Left colon (tissue), 2 donors: Measurements from ENCODE around the gene CDH23. TPM values are rescaled to one million over a fixed set of nuclear protein-coding genes. Genes with fewer than 3 reads are reported as not detected.

Experiments
- ATAC-seq: fragments of 200-7000 bp; cut with Tn5 transposase; one replicate; pipeline ENCODE4 v1.9.1; 2020; ENCODE audit warnings: mild to moderate bottlenecking, moderate library complexity
- DNase-seq, 2 donors: peaks; one replicate each; pipeline ENCODE4 v3.0.0-alpha.2; 2020
- intact Hi-C, 2 donors: fragments of 100-400 bp; cut with DNase I in 1 of 2; cut with micrococcal nuclease in 1 of 2; formaldehyde crosslinking; loops; one replicate each; pipeline versions ENCODE4 v1.11.2 to v1.14.0; 2022; cut with DNase I, micrococcal nuclease
- total RNA-seq, 2 donors: library from RNA; stranded (reverse); fragmentation: NEBNext Ultra II Directional; extraction: Animal tissue kit (Norgen Biotek cat#: 25700); gene quantifications; one replicate each; pipeline ENCODE4 v1.2.1, GENCODE V29; 2021
- donor health status: DM: no; HTN: no; CAD: no.
- donor health status: DM: yes; HTN: yes; CAD: no.

CDH23 gene
- total RNA-seq, 2 donors from 2014 or later, result 2.2 to 2.5 TPM

GRCh38 chr10:71657604-71658466 lies 261.1 kb downstream of the CDH23 start:
- no peak for DNase-seq
- intact Hi-C loops, result no loop called here

GRCh38 chr10:71658467-71658745 lies 261.7 kb downstream of the CDH23 start:
- ATAC-seq, result no peak

More at GRCh38 chr10:71657604-71658466, 261.1 kb downstream of the CDH23 start:
- no peak for ATAC-seq

DNA sequence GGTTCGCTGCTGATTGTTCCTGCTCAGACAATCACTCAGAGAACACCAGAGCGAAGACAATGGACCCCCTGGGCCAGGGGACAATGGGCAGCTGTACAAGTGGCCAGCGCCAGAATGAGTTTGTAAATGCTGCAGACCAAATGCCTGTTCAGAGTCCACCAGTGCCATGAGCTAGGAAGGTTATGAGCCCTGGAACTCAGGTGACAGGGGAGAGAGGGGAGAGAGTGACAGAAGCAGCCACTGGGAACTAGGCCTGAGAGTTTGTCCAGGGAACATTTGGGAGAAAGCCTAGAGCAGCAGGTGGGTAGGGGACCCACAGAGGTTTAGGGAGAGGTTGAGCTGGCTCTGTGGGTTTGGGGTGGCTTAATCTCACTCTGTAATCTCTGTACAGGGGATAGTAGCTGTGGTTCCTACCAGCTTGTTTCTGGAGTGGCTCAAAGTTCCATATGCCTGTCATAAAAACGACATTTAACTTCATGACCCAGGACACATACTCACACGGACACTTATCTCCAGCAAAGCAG lies 262.5 kb downstream of the CDH23 start:
- ATAC-seq (peak; percentile 74), DNase-seq (no peak)
- intact Hi-C loops, result no loop called here

More at GRCh38 chr10:71658467-71658745, 261.7 kb downstream of the CDH23 start:
- no peak for DNase-seq
- intact Hi-C loops, result no loop called here

DNA sequence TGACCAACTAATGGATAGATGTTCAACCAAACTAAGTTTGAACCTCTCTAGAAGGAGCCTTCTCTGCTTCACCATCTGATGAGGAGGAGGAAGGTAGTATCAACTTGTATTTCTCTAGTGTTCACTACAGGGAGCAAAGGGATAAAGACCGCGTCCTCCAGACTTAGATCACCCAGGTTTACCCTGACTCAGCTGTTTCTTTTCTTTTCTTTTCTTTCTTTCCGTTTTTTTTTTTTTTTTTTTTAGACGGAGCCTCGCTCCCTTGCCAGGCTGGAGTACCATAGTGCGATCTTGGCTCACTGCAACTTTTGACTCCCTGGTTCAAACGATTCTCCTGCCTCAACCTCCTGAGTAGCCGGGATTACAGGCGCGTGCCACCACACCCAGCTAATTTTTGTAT lies 263.0 kb downstream of the CDH23 start:
- intact Hi-C loops, result no loop called here
- DNase-seq, result no peak
- no peak for ATAC-seq

DNA sequence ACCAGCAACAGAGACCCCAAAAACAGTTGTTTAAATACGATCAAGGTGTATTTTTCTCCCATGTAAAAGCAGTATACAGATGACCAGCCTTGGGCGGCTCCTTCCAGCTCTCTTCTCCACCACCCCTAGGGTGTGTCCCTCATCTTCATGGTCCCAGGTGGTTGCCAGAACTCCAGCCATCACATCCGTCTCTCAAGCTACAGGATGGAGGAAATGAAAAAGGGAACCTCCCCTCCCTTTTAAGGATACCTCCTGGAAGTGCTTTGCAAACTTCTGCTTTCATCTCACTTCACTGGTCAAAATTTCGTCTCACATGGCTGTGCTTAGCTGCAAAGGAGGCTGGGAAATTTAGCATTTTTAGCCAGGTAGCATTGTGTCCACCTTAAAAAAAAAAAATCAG lies 263.6 kb downstream of the CDH23 start:
- DNase-seq (no peak), ATAC-seq (no peak)
- intact Hi-C loops, result no loop called here

- DNase-seq (no peak), ATAC-seq (no peak)
- intact Hi-C loops, result no loop called here
Measured at GRCh38 chr10:71661060-71661622, 264.4 kb downstream of the CDH23 start.

DNA sequence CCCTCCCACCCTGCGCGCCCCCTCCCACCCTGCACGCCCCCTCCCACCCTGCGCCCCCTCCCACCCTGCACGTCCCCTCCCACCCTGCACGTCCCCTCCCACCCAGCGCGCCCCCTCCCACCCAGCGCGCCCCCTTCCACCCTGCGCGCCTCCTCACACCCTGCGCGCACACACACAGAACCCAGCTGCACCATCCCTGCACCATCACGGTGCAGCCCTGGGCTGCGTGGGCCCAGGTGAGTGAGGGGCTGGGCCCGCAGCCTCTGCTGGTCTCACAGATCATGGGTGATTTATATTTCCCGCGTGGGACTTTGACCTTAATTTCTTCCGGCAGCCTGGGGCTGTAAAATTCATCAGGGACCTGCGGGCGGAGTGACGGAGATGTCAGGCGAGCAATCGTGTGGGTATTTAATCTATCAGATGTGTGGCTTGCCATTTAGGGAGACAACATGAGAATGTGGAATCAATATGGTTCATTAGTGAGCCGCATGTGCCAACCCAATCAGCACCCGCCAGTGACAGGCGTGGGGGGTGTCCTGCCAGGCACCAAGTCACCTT lies 265.1 kb downstream of the CDH23 start:
- peak in 1 of 2 donors; percentile 31 for DNase-seq
- peak; percentile 56 for ATAC-seq
- intact Hi-C loops, result no loop called here

GRCh38 chr10:71663311-71663710 lies 266.6 kb downstream of the CDH23 start:
- ATAC-seq, result peak; percentile 76
- peak in 1 of 2 donors; percentile 50 for DNase-seq
- intact Hi-C loops, result no loop called here

- ATAC-seq (no peak), DNase-seq (no peak)
- intact Hi-C loops, result no loop called here
Measured at GRCh38 chr10:71664585-71664984, 267.9 kb downstream of the CDH23 start.

DNA sequence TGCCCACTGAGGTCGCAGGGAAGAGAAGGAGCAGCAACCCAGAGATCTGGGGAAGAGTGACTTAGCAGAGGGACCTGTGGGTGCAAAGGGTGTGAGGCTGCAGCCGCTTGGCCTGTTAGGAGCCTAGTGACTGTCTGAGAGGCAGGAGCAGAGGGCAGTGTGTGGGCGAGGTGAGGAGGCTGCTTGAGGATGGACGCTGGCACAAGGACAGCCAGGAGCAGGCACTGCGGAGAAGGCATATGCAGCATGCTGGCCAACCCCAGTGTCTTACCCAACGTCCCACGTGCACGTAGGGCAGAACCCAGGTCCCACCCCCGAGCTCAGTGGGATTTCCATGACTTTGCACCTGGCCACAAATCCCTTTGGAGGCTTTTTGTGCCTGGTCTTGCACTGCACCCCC lies 268.7 kb downstream of the CDH23 start:
- ATAC-seq, result no peak
- intact Hi-C loops, result no loop called here
- DNase-seq, result no peak

GRCh38 chr10:71666639-71667386 lies 270.1 kb downstream of the CDH23 start:
- ATAC-seq (no peak), DNase-seq (no peak)
- intact Hi-C loops, result no loop called here

DNA sequence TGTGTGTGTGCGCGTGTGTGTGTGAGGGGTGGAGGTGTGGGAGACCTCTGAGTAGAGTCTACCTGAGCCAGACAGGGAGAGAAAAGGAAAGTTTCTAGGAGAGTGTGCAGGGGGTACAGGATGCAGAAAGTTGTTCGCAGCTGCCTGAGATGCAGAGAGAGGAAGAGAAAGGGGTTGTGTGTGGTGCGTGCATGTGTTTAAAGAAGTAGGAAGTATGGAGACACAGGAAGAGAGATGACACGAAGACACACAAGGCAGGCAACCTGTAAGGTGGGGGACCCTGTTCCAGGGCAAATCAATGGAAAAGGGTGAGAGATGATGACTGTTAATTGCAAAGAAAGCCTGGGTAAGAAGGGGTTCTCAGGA lies 270.6 kb downstream of the CDH23 start:
- ATAC-seq (no peak), DNase-seq (no peak)
- intact Hi-C loops, result no loop called here

GRCh38 chr10:71671994-71672946 lies 275.6 kb downstream of the CDH23 start:
- intact Hi-C loops, result no loop called here
- DNase-seq, result no peak
- ATAC-seq, result no peak

DNA sequence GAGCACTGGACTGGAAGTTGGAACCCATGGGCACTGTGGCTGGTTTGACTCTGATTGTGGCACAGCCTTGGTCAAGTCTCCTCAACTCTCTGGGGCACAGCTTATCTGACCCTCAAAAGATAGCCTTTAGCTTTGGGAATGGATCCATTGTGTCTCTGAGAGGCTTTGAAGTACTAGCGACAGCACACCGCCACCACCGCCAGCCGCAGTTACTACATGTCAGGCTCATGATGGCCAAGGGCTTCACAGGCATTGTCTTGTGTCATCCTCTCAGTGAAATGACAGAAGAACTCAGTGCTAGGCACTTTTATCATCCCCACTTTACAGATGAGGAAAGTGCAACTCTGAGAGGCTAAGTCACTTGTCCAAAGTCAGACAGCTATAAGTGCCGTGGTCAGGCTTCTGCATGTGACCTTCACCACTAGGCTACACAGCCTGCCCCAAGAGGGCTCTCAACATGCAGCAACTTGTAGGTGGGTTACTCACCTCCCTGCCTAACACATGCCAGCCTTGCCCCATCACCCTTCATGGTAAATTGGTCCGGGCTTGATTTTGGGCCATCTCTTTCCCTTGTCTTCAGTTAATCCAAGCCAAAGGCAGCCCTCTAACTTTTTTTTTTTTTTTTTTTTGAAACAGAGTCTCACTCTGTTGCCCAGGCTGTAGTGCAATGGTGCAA lies 278.7 kb downstream of the CDH23 start:
- no peak for DNase-seq
- intact Hi-C loops, result no loop called here
- ATAC-seq, result no peak

- DNase-seq, result no peak
- intact Hi-C loops, result no loop called here
- ATAC-seq, result no peak
Measured at GRCh38 chr10:71677261-71677660, 280.5 kb downstream of the CDH23 start.

- ATAC-seq, result no peak
- intact Hi-C loops, result no loop called here
Measured at GRCh38 chr10:71678057-71678805, 281.5 kb downstream of the CDH23 start.

GRCh38 chr10:71679425-71679824 lies 282.7 kb downstream of the CDH23 start:
- ATAC-seq (no peak), DNase-seq (no peak)
- intact Hi-C loops, result no loop called here

More at GRCh38 chr10:71678057-71678805, 281.5 kb downstream of the CDH23 start:
- DNase-seq, result no peak
